ENCODE measurements around the gene ARTN.

Gene ARTN

DNA sequence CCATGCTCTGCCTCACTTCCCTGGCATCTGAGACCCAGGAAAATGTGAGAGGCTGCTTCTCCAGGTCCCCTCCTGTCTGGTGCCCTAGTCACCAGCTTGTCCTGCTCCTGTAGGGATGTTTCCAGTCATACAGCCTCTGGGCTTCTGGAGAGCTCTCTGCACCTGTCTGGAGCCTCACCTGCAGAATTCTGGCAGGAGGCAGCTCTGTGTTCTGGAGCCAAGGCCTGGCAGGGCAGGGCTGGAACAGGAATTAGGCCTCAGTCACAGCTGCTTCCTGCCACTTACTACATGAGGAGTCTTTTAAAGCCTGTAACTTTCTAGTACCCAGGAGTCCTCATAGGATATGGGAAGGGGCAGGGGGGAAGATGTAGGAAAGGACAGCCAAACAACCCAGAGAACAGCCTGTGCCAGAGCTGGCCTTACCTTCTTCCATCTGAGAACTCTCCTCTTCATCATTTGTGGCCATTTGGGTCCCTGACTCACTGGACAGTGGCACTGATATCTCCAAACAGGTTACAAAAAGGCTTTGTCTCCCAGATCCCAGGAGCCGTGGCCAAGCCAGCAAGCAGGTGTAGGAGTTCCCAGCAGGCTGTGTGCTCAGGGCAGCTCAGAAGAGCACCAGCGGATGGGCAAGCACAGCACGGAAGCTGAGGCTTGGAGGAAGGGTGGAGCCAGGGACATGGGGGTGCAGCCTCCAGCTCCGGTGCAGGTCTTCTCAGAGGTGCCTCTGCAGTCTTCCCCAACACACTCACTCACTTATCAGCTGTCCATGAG lies 31.4 kb upstream of the ARTN start:
- Histone ChIP-seq H3K79me1 (replicated peaks; ENCODE audit: low read length, poor library complexity, severe bottlenecking) (peaks cover 1% of the 10 kb centered on the region), H2BK12ac (ENCODE audit: low read length in 2 of 2) (no peak overlapping the region), H2AK5ac (ENCODE audit: low read length, severe bottlenecking) (no peak overlapping the region), H3K9ac (ENCODE audit: low read length) (no peak overlapping the region), H3K4me2 (ENCODE audit: low read length, poor library complexity, severe bottlenecking) (no peak overlapping the region), H3K27ac (ENCODE audit: low read length, poor library complexity, severe bottlenecking) (no peak overlapping the region), H3K4me3 (ENCODE audit: insufficient read depth in 1 of 2, low read depth in 1 of 2, low read length in 2 of 2) (no peak overlapping the region), H4K91ac (ENCODE audit: low read length) (no peak overlapping the region), H2BK15ac (ENCODE audit: low read depth, poor library complexity, severe bottlenecking) (no peak overlapping the region), H2BK120ac (ENCODE audit: low read depth, low read length) (no peak overlapping the region), H3K4ac (ENCODE audit: low read depth in 1 of 2, low read length in 2 of 2) (no peak overlapping the region), H2BK5ac (ENCODE audit: low read depth, low read length, poor library complexity, severe bottlenecking) (no peak overlapping the region), H3K9me3 (ENCODE audit: control insufficient read depth, low read length) (no peaks in the 10 kb centered on the region), H2AFZ (ENCODE audit: low read depth, low read length) (no peak overlapping the region), H4K8ac (ENCODE audit: low read length) (no peak overlapping the region), H3K14ac (ENCODE audit: low read length in 2 of 2) (no peak overlapping the region), H3K36me3 (ENCODE audit: control insufficient read depth in 1 of 2, insufficient read depth in 2 of 2, low read depth in 1 of 2, low read length in 2 of 2) (peaks cover 57 to 67% of the 10 kb centered on the region in 2 experiments), H3K23ac (ENCODE audit: low read length in 2 of 2) (no peak overlapping the region), H3K18ac (ENCODE audit: low read depth in 1 of 2, low read length in 2 of 2) (no peak overlapping the region), H3K27me3 (ENCODE audit: control insufficient read depth in 1 of 2, insufficient read depth in 1 of 2, low read length in 2 of 2) (peaks cover 0 to 17% of the 10 kb centered on the region in 2 experiments), H3K4me1 (ENCODE audit: control insufficient read depth, insufficient read depth, low read depth, low read length) (no peaks in the 10 kb centered on the region)
- DNase-seq: no peak
- 97% methylated on average over 3 of the region's 4 CpGs for WGBS

DNA sequence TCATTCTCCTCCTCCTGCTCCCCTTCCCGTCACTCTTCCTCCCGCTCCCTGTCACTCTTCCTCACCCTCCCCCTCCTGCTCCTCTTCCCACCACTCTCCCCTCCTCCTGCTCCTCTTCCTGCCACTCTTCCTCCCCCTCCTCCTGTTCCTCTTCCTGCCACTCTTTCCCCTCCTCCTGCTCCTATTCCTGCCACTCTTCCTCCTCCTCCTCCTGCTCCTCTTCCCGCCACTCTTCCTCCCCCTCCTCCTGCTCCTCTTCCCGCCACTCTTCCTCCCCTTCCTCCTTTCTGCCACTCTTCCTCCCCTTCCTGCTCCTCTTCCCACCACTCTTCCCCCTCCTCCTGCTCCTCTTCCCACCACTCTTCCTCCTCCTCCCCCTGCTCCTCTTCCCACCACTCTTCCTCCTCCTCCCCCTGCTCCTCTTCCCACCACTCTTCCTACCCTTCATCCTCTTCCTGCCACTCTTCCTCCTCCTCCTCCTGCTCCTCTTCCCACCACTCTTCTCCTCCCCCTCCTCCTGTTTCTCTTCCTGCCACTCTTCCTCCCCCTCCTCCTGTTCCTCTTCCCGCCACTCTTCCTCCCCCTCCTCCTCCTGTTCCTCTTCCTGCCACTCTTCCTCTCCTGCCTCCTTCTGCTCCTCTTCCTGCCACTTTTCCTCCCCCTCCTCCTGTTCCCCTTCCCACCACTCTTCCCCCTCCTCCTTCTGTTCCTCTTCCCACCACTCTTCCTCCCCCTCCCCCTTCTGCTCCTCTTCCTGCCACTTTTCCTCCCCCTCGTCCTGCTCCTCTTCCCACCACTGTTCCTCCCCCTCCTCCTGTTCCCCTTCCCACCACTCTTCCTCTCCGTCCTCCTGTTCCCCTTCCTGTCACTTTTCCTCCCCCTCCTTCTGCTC lies 28.7 kb upstream of the ARTN start:
- Histone ChIP-seq H3K27me3 (ENCODE audit: control insufficient read depth in 1 of 2, insufficient read depth in 1 of 2, low read length in 2 of 2) (peaks cover 0 to 20% of the 10 kb centered on the region in 2 experiments), H2BK12ac (ENCODE audit: low read length in 2 of 2) (no peak overlapping the region), H2BK5ac (ENCODE audit: low read depth, low read length, poor library complexity, severe bottlenecking) (no peak overlapping the region), H2AK5ac (ENCODE audit: low read length, severe bottlenecking) (no peak overlapping the region), H3K9ac (ENCODE audit: low read length) (no peak overlapping the region), H3K79me1 (replicated peaks; ENCODE audit: low read length, poor library complexity, severe bottlenecking) (no peaks in the 10 kb centered on the region), H3K4me1 (ENCODE audit: control insufficient read depth, insufficient read depth, low read depth, low read length) (no peaks in the 10 kb centered on the region), H3K36me3 (ENCODE audit: control insufficient read depth in 1 of 2, insufficient read depth in 2 of 2, low read depth in 1 of 2, low read length in 2 of 2) (peaks cover 41 to 42% of the 10 kb centered on the region in 2 experiments), H3K4me2 (ENCODE audit: low read length, poor library complexity, severe bottlenecking) (no peak overlapping the region), H4K91ac (ENCODE audit: low read length) (no peak overlapping the region), H4K8ac (ENCODE audit: low read length) (no peak overlapping the region), H3K4me3 (ENCODE audit: insufficient read depth in 1 of 2, low read depth in 1 of 2, low read length in 2 of 2) (no peak overlapping the region), H2BK15ac (ENCODE audit: low read depth, poor library complexity, severe bottlenecking) (no peak overlapping the region), H3K14ac (ENCODE audit: low read length in 2 of 2) (no peak overlapping the region), H3K18ac (ENCODE audit: low read depth in 1 of 2, low read length in 2 of 2) (no peak overlapping the region), H3K27ac (ENCODE audit: low read length, poor library complexity, severe bottlenecking) (no peak overlapping the region), H3K9me3 (ENCODE audit: control insufficient read depth, low read length) (no peaks in the 10 kb centered on the region), H2AFZ (ENCODE audit: low read depth, low read length) (no peak overlapping the region), H3K4ac (ENCODE audit: low read depth in 1 of 2, low read length in 2 of 2) (no peak overlapping the region), H3K23ac (ENCODE audit: low read length in 2 of 2) (no peak overlapping the region), H2BK120ac (ENCODE audit: low read depth, low read length) (no peak overlapping the region)
- WGBS: 58% methylated on average over 7 of the region's 7 CpGs
- no peak for DNase-seq

GRCh38 chr1:43908226-43908625 lies 25.4 kb upstream of the ARTN start:
- H2BK5ac ChIP-seq (ENCODE audit: low read depth, low read length, poor library complexity, severe bottlenecking): no peak overlapping the region
- H3K4me1 ChIP-seq (ENCODE audit: control insufficient read depth, insufficient read depth, low read depth, low read length): peaks cover 9% of the 10 kb centered on the region
- no peak overlapping the region for H2AFZ ChIP-seq (ENCODE audit: low read depth, low read length)
- no peak overlapping the region for H3K18ac ChIP-seq (ENCODE audit: low read depth in 1 of 2, low read length in 2 of 2)
- no peak overlapping the region for H3K4me2 ChIP-seq (ENCODE audit: low read length, poor library complexity, severe bottlenecking)
- no peak overlapping the region for H3K4ac ChIP-seq (ENCODE audit: low read depth in 1 of 2, low read length in 2 of 2)
- H3K27me3 ChIP-seq (ENCODE audit: control insufficient read depth in 1 of 2, insufficient read depth in 1 of 2, low read length in 2 of 2): peaks cover 0 to 14% of the 10 kb centered on the region in 2 experiments
- H2AK5ac ChIP-seq (ENCODE audit: low read length, severe bottlenecking): no peak overlapping the region
- no peak overlapping the region for H4K91ac ChIP-seq (ENCODE audit: low read length)
- no peak overlapping the region for H3K23ac ChIP-seq (ENCODE audit: low read length in 2 of 2)
- no peak overlapping the region for H3K4me3 ChIP-seq (ENCODE audit: insufficient read depth in 1 of 2, low read depth in 1 of 2, low read length in 2 of 2)
- peaks cover 21 to 29% of the 10 kb centered on the region in 2 experiments for H3K36me3 ChIP-seq (ENCODE audit: control insufficient read depth in 1 of 2, insufficient read depth in 2 of 2, low read depth in 1 of 2, low read length in 2 of 2)
- H2BK12ac ChIP-seq (ENCODE audit: low read length in 2 of 2): no peak overlapping the region
- H2BK15ac ChIP-seq (ENCODE audit: low read depth, poor library complexity, severe bottlenecking): no peak overlapping the region
- WGBS: 96% methylated on average over 2 of the region's 2 CpGs
- no peak overlapping the region for H3K14ac ChIP-seq (ENCODE audit: low read length in 2 of 2)
- no peaks in the 10 kb centered on the region for H3K9me3 ChIP-seq (ENCODE audit: control insufficient read depth, low read length)
- no peak overlapping the region for H3K27ac ChIP-seq (ENCODE audit: low read length, poor library complexity, severe bottlenecking)
- no peaks in the 10 kb centered on the region for H3K79me1 ChIP-seq (replicated peaks; ENCODE audit: low read length, poor library complexity, severe bottlenecking)
- H3K9ac ChIP-seq (ENCODE audit: low read length): no peak overlapping the region
- DNase-seq: no peak
- no peak overlapping the region for H2BK120ac ChIP-seq (ENCODE audit: low read depth, low read length)
- H4K8ac ChIP-seq (ENCODE audit: low read length): no peak overlapping the region

DNA sequence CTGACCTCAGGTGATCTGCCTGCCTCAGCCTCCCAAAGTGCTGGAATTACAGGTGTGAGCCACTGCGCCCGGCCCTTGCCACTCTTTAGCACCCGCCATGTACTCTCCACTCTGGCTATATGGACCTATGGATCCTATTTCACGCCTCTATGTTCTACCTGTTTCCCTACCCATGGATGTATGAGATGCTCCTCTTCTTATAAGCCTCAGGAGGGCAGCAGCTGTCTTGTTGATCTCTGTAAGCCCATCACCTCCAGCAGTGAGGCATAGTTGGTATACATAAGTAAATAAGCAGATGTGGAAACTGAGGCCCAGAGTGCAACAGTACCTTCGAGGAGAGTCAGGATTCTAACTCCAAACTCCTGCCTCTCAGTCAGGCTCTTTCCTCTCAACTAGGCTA lies 24.7 kb upstream of the ARTN start:
- H3K9ac ChIP-seq (ENCODE audit: low read length): no peak overlapping the region
- no peaks in the 10 kb centered on the region for H3K9me3 ChIP-seq (ENCODE audit: control insufficient read depth, low read length)
- no peak overlapping the region for H3K23ac ChIP-seq (ENCODE audit: low read length in 2 of 2)
- H2BK120ac ChIP-seq (ENCODE audit: low read depth, low read length): no peak overlapping the region
- no peak overlapping the region for H2AFZ ChIP-seq (ENCODE audit: low read depth, low read length)
- peaks cover 22 to 31% of the 10 kb centered on the region in 2 experiments for H3K36me3 ChIP-seq (ENCODE audit: control insufficient read depth in 1 of 2, insufficient read depth in 2 of 2, low read depth in 1 of 2, low read length in 2 of 2)
- no peak overlapping the region for H3K4ac ChIP-seq (ENCODE audit: low read depth in 1 of 2, low read length in 2 of 2)
- H3K79me1 ChIP-seq (replicated peaks; ENCODE audit: low read length, poor library complexity, severe bottlenecking): no peaks in the 10 kb centered on the region
- no peak overlapping the region for H2AK5ac ChIP-seq (ENCODE audit: low read length, severe bottlenecking)
- H3K4me2 ChIP-seq (ENCODE audit: low read length, poor library complexity, severe bottlenecking): no peak overlapping the region
- H3K4me3 ChIP-seq (ENCODE audit: insufficient read depth in 1 of 2, low read depth in 1 of 2, low read length in 2 of 2): no peak overlapping the region
- no peak overlapping the region for H4K8ac ChIP-seq (ENCODE audit: low read length)
- H2BK15ac ChIP-seq (ENCODE audit: low read depth, poor library complexity, severe bottlenecking): no peak overlapping the region
- H3K27me3 ChIP-seq (ENCODE audit: control insufficient read depth in 1 of 2, insufficient read depth in 1 of 2, low read length in 2 of 2): peaks cover 0 to 14% of the 10 kb centered on the region in 2 experiments
- H3K27ac ChIP-seq (ENCODE audit: low read length, poor library complexity, severe bottlenecking): no peak overlapping the region
- H4K91ac ChIP-seq (ENCODE audit: low read length): no peak overlapping the region
- H2BK5ac ChIP-seq (ENCODE audit: low read depth, low read length, poor library complexity, severe bottlenecking): no peak overlapping the region
- H3K4me1 ChIP-seq (ENCODE audit: control insufficient read depth, insufficient read depth, low read depth, low read length): peaks cover 9% of the 10 kb centered on the region
- H2BK12ac ChIP-seq (ENCODE audit: low read length in 2 of 2): no peak overlapping the region
- H3K18ac ChIP-seq (ENCODE audit: low read depth in 1 of 2, low read length in 2 of 2): no peak overlapping the region
- no peak for DNase-seq
- WGBS: over 99% methylated on average over 5 of the region's 5 CpGs
- no peak overlapping the region for H3K14ac ChIP-seq (ENCODE audit: low read length in 2 of 2)

All from mesenchymal stem cell (in vitro differentiated cells and primary cell).